Fibroblast of peridontal ligament (primary cell): ENCODE results near the gene OR56B4.
"Not testable (repeated sequence)": the region's sequence is repeated elsewhere in the genome, so short reads cannot be mapped to it uniquely, and the experiment has no call there.

Experiments
- DNase-seq: peaks from one replicate; pipeline ENCODE4 v3.0.0-alpha.2; 2010; ENCODE audit errors: extremely low read depth

The OR56B4 gene, protein sequence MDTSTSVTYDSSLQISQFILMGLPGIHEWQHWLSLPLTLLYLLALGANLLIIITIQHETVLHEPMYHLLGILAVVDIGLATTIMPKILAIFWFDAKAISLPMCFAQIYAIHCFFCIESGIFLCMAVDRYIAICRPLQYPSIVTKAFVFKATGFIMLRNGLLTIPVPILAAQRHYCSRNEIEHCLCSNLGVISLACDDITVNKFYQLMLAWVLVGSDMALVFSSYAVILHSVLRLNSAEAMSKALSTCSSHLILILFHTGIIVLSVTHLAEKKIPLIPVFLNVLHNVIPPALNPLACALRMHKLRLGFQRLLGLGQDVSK

DNA sequence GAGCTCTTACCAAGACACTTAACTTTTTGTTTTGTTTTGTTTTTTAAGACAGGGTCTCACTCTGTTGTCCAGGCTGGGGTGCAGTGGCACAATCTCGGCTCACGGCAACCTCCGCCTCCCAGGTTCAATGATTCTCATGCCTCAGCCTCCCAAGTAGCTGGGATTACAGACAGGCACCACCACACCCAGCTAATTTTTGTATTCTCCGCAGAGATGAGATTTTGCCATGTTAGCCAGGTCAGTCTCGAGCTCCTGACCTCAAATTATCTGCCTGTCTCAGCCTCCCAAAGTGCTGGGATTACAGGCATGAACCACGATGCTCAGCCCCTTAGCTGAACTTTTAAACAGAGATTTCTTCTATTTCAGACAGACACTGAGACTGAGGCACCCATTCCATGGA, at the start of gene OR56B4:
OR56B4 (plus strand) TSS at position 301 of the 400 bp plus-strand sequence; CDS start at position 396, 95 bp downstream.
- DNase-seq = not testable (repeated sequence)

DNA sequence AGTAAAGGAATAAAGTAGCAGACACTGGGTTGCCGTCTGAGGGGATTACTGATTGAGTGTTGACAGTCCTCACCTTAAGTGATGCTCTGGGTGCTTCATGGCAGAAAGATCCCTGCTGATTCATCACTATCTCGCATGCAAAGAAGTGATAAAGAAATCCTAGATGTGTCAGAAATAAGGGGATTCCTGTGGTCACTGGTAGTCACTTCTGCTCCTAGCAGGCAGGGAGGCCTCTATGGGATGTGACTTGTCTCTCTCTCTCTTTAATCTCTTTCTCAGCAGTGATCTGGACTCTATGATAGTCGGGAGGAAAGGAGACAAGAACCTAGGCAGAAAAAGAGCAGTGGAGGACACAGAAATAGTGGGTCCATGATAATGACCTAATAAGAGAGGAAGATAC, 46.0 kb upstream of the OR56B4 start:
- no peak for DNase-seq

DNA sequence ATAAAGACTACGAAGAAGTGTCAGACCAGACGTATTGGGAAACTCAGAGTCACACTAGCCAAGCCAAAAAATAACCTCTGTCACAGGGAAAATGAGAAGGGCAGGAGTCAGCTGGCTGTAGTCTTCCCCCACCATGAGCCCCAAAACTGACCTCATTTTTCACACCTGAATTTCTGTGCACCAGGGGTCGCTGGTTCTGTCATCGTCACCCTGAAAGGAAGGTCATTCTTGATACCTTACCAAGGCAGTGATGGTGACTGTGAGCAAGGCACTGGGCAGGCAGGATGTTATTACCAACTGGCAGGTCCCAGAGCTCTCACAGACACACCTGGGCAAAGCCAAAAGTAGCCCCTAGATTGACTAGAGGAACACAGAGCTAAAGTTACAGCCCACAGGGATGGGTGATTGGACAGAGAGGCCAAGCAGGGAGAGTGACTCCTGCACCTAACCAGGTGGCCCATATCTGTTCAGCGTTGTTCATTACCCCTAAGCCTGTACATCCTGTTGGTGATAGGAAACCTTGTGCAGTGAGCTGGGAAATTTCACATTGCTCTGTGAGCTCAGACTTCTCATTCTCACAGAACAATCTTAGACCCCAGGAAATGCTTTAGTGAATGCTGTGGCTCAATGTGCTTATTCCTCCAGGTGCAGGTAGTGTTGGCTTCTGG, 44.7 kb upstream of the OR56B4 start:
- no peak for DNase-seq

DNA sequence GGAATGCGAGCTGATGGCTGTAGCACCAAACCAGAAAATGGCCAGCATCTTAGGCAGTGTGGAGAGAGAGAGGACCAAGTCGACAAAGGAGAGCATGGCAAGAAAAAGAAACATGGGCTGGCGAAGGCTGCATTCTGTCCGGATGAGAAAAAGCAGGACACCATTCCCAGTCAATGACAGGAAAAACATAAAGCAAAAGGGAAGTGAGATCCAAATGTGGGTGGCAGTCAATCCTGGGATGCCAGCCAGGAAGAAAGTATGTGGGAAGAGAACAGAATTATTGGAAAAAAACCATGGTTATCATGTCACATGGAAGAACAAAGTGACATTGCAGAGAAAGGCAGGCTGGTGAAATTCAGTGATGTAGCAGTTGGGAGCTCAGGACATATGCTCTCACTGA, 40.0 kb upstream of the OR56B4 start:
- no peak for DNase-seq

DNA sequence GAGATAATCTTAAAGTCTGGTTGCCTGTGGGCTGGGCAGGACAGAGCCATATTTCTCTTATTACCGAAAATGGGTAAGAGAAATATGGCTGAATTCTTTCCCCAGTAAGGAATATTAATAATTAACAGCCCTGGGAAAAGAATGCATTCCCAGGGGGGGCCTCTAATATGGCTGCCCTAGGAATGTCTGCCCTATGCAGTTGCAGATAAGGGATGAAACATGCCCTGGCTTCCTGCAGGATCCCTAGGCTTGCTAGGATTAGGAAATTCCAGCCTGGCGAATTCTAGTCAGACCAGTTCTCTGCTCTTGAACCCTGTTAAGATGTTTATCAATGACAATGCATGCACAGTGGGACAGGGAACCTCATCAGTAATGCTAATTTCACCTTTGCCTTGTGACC, 31.0 kb upstream of the OR56B4 start:
- DNase-seq = not testable (repeated sequence)

DNA sequence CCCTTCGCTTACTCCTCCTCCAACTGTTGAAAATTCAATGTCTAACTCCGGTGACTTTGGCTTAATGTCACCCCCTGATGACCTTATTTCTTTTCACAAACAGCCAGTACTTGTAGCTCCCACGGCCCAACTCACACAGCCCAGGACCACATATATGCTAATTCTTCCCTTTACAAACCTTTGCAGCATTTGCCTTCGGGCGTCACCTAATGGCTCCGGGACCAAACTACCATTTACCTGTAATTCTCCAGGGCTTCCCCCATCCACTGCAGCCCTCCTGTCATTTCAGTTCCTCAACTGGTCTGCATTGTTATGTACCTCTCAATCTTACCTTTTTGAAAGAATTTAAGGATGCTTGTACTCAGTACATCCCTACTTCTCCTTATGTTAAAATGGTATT, 29.8 kb upstream of the OR56B4 start:
- no peak for DNase-seq

DNA sequence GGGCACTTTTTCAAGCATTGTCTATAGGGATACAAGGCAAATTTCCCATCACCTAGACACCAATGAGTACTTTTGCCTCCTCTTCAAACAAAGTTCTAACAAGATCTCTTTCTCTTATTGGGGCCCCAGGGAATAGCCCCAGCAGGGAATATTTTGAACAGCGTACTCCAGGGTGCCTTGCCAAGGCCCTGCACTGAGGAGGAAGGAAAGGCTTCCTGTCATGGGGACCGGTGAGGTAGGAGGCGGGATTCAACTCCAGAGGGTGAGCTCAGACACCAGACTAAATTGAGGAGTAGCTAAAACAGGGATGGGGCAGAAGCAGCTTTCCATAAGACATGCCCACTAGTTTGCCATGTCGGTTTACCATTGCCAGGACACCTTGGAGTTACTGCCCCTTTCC, 28.0 kb upstream of the OR56B4 start:
- DNase-seq = no peak

DNA sequence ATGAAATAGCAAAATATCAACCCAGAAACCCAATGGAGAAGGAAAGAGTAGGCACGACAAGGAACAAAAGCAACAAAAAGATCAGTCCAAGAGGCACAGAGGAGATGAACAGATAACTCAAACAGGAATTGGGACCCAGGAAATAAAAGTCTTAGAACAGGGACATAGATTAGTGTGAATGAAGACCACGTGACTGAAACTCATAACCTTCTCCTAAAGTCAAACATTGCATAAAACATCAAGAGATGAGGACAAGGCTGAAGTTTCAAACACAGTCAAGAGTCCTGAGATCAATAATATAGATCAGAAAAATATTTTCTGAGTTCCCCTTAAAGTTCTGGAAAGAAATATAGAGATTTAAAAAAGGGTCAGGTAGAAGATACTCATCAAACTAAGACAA, 24.4 kb upstream of the OR56B4 start:
- no peak for DNase-seq

DNA sequence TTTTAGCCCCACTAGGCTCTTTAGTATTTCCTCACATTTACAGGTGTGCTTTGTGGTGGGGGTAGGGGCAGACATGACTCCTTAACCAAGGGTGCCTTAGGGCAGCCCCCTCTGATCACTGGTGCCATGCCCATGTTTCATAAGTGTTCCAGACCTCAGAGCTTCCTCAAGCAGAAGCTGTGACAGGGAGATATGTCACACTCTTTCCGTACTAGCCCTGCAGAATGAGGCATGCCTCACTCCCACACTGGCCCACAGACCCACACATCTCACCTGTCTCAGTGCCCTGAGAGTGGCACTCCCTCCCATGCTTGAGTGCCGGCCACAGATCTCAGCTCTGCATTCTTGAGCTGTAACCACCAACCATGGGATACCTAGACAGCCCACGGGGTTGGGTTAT, 22.9 kb upstream of the OR56B4 start:
- no peak for DNase-seq

DNA sequence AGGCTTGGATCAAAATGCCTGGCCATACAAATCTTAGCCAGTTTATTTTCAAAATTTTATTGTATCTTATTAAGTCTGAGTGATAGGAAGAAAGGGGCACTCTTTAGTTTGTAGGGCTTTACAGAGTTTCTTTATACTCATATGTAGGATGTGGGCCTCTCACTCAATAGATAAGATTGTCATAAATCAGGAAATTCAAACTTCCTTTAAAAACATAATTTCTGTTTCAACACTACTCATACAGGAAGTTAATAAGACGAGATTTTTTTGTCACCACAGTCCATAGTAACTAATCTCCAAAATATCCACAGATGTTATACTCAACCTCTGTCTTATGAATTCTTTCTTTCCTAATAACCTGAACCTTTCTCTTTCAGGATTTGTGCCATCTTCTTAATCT, 13.3 kb upstream of the OR56B4 start:
- DNase-seq = no peak

DNA sequence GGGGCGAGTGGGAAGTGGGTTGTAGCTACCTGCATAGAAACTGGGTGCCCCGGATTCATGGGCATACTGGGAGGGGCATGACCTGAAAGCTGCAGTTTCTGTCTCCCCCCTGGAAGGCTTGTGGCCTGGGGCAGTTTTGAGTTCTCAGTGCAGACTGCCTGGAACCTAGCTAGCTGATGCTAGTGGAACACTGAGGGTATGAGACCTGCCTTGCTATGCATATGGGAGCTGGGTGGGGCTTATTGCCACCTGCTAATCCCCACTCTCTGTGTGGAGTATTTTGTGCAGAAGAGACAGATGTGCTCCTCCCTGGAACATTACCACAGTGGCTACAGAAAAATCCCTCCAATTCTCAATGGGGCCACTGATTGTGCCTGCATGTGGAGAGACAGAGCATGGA, 11.7 kb upstream of the OR56B4 start:
- DNase-seq = no peak

DNA sequence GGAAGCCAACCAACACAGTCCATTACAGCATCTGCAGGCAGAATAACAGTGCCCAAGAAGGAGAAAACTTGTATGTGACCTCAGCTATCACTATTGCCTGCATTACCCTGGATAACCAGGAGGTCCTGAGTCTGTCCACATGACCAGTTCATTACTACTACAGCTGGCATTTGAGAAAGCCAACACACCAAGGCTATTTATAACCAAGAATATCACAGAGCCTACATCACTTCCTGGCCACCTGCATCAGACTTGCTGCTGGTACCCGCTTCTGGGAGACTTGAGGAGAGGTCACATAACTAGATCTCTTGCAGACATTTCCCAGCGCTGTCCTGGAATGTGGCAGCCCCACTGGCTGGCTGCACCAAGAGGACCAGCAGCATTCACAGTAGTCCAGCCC, 11.1 kb upstream of the OR56B4 start:
- DNase-seq = no peak

DNA sequence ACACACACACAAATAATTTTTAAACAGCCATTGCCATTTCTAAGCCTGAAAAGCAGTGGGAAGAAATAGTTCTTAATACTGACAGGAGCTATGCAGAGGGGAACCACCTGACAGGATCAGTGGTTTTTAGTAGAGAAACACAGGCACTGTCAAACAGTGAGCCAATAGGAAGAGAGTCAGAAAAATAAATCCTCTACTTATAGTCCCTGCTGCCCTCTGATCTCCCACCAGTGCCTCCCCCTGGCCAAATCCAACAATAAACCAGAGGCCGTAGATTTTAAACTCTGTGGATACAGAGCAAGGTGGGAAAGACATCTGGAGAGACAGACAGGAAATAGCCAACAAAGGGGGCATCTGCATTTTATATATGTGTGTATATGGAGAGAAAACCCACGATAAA, 7.9 kb upstream of the OR56B4 start:
- DNase-seq = no peak

DNA sequence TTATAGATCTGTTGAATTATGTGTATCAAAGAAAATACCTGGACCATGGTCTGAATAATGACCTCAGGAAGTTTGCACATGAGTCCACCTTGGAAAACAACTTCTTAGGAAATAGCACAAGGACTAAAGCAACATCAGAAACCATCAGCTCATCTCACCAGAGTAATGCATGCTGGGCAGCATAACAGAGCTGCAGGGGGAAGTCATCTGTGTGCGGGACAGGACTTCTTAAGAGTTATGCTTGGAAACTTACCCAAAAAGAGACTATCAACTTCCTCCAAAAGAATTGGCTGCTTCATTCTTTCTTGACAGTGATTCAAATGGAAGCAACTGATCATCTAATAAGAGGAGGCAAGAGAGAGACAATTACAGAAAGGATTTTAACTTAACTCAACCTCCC, 2.5 kb downstream of the OR56B4 start:
- DNase-seq = no peak

DNA sequence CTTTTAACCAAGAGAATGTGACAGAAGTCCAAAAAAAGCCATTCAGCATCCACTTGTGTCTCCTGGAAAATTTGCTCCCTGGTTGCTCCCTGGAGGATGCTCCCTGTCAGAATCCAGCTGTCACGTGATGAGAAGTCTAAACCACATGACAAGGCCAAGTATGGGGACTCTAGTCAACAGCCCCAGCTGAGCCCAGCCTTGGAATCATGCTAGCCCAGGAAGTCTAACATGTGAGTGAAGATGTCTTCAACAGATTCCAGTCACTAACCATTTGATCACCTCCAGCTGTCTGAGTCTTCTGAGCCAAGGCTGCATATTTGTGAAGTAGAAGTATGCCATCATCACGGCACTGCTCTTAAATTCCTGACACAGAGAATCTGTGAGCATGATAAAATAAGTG, 4.2 kb downstream of the OR56B4 start:
- DNase-seq = no peak

DNA sequence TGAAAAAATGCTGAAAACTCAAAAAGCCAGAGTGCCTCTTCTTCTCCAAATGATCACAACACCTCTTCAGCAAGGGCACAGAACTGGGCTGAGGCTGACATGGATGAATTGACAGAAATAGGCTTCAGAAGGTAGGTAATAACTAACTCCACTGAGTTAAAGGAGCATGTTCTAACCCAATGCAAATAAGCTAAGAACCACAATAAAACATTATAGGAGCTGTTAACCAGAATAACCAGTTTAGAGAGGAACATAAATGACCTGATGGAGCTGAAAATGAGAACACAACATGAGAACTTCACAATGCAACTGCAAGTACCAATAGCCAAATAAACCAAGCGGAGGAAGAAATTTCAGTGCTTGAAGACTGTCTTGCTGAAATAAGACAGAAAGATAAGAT, 9.2 kb downstream of the OR56B4 start:
- no peak for DNase-seq

DNA sequence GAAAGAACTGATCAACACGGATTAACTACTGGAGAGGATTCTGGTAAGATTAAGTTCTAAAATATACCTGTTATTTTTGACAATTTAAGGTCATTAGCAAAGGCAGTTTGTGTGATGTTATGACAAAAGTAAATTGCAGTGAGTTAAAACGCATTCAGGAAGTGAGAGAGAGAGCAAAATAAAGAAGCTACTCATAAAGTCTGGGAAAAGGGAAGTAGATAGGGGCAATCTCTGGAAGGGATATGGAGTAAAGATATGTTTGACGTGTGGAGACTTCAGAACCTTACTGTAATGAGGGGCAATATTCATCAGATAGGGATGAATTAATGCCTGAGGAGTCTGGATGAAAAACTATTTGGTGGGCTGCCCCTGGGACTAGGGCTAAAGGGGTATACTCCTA, 16.8 kb downstream of the OR56B4 start:
- DNase-seq = no peak

DNA sequence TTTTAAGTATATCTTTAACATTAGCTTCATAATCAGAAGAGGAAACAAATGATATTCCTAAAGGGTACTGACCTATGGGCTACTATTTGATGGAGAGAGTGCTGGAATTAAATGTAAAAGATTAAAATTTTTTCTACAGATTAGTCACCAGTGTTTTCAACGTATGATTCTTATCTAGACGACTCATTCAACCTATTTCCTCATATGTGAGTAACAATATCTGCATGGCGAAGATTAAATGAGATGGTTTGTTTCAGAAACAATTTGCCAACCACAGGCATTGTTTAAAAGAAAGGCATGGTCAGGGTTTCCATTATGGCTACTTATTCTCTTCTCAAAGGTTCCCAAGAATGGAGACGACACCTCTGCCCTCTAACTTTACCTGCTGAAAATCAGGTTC, 20.4 kb downstream of the OR56B4 start:
- no peak for DNase-seq

DNA sequence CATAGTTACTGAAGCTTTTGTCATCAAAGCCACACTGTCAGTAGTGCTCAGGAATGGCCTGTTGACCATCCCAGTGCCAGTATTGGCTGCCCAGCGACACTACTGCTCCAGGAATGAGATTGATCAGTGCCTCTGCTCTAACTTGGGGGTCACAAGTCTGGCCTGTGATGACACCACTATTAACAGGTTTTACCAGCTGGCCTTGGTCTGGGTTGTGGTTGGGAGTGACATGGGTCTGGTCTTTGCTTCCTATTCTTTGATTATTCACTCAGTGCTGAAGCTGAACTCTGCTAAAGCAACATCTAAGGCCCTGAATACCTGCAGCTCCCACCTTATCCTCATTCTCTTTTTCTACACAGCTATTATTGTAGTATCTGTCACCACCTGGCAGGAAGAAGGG, 21.5 kb downstream of the OR56B4 start:
- no peak for DNase-seq

DNA sequence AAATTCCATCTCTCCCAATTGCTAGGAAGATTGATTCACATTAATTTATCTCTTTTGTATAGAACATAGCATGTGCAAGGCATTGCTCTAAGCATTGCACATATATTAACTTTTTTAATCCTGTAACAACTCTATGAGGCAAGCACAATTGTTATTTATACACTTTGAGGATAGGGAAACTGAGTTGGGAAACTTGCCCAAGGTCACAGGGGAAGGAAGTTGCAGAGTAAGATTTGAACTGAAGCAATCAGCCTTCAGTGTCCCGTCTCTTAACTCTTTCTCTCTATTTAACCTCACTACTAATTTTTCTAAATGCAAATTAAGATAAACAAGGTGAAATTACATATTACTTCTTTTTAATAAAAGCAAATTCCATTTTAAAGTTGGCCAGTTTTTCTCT, 22.2 kb downstream of the OR56B4 start:
- DNase-seq = no peak

DNA sequence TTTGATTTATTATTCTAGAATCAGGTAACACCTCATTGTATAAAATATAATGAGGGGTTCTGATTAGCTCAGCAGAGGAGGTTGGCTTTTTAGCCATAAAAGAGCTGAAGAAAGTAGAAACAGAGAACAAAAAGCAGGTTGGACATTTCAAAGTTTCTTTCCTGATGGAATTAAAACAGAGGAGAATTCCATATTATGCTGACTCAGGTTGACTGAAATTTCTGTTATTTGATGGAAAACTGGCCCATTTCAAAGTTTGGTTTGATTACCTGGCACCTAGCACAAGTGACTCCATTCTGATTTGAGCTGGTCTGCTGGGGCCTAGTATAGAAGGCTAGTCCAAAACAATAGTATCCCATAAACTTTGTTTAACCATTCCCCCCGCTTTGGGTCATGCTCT, 24.9 kb downstream of the OR56B4 start:
- DNase-seq = no peak

DNA sequence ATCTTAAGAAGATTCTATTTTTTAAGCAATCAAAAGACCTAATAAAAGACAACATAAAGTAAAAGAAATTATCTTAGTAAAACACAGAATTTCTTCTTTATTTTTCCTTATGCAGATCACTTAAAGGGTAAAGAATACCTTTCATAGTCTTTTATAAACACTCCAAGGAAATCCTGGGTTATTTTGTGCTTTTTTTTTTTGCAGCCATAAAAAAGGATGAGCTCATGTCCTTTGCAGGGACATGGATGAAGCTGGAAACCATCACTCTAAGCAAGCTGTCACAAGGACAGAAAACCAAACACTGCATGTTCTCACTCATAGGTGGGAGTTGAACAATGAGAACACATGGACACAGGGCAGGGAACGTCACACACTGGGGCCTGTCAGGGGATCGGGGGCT, 28.5 kb downstream of the OR56B4 start:
- not testable (repeated sequence) for DNase-seq

DNA sequence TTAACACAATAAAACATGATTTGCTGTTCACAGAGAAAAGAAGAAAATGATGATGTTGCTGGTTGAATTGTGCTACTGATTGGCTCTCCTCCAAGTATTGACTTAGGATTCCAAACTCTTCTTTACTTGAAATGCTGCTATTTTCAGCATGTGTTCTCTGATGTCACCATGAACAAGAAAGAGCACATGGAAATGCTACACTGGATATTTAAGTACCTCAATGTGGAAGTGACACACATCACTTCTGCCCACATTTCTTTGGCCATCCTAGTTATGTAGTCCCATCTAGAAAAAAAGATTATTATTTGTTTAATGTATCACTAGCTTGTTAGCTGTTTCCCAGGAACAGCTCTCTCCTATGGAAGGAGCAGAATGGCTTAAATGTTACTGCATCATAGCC, 35.5 kb downstream of the OR56B4 start:
- no peak for DNase-seq

DNA sequence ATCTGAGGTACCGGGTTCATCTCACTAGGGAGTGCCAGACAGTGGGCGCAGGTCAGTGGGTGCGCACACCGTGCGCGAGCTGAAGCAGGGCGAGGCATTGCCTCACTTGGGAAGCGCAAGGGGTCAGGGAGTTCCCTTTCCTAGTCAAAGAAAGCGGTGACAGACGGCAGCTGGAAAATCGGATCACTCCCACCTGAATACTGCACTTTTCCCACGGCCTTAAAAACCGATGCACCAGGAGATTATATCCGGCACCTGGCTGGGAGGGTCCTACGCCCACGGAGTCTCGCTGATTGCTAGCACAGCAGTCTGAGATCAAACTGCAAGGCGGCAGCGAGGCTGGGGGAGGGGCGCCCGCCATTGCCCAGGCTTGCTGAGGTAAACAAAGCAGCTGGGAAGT, 36.3 kb downstream of the OR56B4 start:
- DNase-seq = not testable (repeated sequence)
